SH-SY5Y (cell line): ENCODE measurements around the gene SLC4A5.

Experiments
- GATA2 ChIP-seq: IDR thresholded peaks from 2 replicates; pipeline ENCODE4 v1.6.1; 2011; ENCODE audit warnings: mild to moderate bottlenecking, low read depth, low read length
- GATA3 ChIP-seq: IDR thresholded peaks from 2 replicates; pipeline ENCODE4 v1.6.1; 2011; ENCODE audit warnings: low read depth, mild to moderate bottlenecking, low read length, moderate library complexity

DNA sequence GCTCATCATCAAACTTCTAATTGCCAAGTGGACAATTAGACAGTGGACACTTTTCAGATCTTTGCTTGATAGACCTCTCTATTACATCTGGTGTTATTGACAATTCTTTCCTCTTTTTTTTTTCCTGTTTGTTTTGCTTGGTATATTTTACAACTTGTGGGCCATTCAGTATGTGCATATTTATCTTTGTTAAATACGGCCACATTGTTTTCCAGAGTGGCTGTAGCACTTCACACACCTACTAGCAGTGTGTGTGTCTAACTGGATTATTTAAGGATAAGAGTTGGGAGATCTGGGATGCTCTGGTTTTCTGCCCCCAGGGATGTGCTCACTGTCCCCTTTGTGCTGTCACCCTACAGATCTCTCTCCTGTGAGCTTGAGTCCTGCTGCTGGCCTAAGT is 4.1 kb upstream of the SLC4A5 start:
- TF ChIP-seq GATA3 = no peak
- TF ChIP-seq GATA2 = no peak
